HG02678 (cell line): ENCODE results near the gene SEMA4D.

Experiments
- ATAC-seq: cut with Tn5 transposase; IDR thresholded peaks from one replicate; pipeline ENCODE4 v1.9.1; 2021; ENCODE audit warnings: mild to moderate bottlenecking, moderate library complexity; ENCODE audit not compliant: unreplicated experiment

SEMA4D gene

GRCh38 chr9:89448381-89448780 lies 49.5 kb downstream of the SEMA4D start:
- no peak for ATAC-seq

GRCh38 chr9:89447416-89447815 lies 50.5 kb downstream of the SEMA4D start:
- no peak for ATAC-seq

GRCh38 chr9:89446961-89447310 lies 51.0 kb downstream of the SEMA4D start:
- ATAC-seq = no peak

- ATAC-seq = no peak
Observed at GRCh38 chr9:89446261-89446960, 51.5 kb downstream of the SEMA4D start.

- ATAC-seq = no peak
Observed at GRCh38 chr9:89445801-89446251, 52.1 kb downstream of the SEMA4D start.

GRCh38 chr9:89444925-89445765 lies 52.8 kb downstream of the SEMA4D start:
- no peak for ATAC-seq

GRCh38 chr9:89444274-89444673 lies 53.6 kb downstream of the SEMA4D start:
- no peak for ATAC-seq

GRCh38 chr9:89442981-89443814 lies 54.7 kb downstream of the SEMA4D start:
- ATAC-seq = peak; percentile 45

DNA sequence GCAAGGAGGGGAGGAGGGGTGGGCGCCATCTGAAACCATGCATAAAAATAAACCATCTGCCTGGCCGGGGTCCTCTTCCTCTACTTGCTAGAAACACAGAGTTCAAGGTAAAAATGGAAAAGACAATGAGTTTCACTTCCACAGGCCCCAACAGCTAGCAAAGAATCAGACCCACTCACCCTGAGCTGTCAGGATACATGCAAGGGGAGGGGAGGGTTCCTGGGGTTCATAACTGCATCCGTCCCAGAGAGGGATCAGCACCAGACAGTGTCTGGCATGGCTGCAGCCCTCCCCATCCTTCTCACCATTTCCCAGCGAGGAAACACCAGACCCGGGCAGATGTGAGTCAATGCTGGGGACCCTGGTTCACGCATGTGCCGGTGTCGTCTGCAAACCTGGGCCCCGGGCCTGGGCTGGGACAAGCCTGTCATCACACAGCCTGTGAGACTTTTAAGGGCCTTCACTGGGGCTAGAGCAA lies 55.4 kb downstream of the SEMA4D start:
- ATAC-seq = peak; percentile 35

DNA sequence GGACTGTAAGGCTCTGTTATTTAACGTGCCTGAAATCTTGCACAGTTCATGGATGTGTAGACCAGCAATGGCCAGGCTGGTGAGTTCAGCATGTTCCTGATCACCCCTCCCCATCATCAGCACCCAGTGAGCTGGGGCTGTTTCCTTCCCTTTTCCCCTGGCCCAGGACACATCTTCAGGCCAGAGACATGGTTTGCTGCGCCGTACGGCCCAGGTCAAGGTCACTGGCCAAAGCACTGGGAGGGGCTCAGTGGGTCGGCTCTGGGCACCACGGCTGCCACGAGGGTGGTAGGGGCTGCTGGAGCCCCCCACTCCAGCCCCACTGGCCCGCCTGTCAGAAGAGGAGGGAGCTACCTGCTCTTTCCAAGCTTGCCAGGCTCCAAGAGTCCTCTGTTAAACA lies 55.9 kb downstream of the SEMA4D start:
- no peak for ATAC-seq

DNA sequence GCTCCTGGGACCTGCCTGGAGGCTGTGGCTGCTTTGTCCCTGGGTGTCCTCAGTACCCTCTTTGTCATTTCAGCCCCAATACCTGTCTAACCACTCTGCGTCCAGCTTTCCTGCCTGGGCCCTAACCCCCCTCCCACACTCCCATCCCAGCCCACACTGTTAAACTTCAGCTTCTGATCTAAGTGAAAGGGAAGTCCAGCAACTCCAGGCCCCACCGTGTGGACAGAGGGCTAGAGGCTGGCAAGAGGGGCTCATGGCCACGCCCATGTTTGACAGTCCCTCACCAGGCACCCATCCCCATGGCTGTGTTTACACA lies 56.3 kb downstream of the SEMA4D start:
- ATAC-seq = no peak

GRCh38 chr9:89440951-89441654 lies 56.8 kb downstream of the SEMA4D start:
- ATAC-seq = no peak

- no peak for ATAC-seq
Observed at GRCh38 chr9:89440548-89440947, 57.4 kb downstream of the SEMA4D start.

DNA sequence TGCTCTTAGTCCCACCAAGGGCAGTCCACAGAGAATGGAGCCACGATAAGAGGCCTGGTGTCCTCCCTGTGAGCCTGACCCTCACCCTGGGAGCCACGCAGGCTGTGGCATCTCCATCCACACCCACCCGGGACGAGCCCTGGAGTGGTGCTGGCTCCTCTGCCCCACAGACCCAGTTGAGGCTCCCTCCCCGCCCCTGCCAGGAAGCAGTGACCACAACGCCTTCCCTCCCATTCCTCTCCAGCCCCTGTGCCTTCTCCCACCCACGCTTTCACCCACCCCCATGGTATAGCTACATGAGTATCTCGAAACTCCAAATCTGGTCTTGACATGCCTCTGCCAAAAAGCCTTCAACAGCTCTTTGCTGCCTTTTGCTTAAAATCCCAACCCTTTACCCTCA lies 57.9 kb downstream of the SEMA4D start:
- no peak for ATAC-seq

DNA sequence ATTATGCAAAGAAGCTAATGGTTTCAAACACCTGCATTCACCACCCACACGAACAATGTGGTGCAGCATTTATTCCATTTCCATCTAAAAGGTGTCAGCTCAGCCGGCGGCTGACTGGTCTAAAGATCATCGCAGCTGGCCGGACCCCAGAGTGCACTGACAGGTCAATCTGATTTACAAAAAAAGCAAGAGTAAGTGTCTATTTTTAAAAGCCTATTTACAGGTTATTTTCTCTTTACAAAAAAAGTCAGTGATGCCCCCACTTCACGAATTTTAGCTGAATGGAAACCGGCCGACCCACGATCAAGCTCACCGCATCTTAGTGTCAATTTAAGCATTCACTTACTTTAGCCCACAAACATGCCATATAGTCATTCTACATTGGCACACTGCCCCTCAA lies 58.3 kb downstream of the SEMA4D start:
- ATAC-seq = peak; percentile 30

DNA sequence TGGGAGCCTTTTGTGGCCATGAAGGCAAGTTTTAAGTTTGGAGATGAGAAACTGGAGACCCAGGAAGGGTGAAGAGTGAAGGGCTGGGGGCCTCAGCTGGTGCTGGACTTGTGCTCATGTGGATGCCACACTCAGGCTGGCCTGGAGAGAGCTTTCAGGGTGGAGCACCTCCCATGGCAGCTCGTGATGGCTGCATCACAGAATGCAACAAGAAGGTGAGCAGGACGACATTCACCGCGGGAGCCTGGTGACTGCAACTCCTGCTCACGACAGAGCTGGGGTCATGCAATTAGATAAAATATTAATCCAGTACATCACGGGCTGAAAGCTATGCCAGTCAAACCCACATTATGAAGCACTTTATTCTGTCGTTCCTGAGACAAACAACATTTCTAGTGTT lies 59.7 kb downstream of the SEMA4D start:
- ATAC-seq = no peak

GRCh38 chr9:89437772-89438171 lies 60.1 kb downstream of the SEMA4D start:
- no peak for ATAC-seq

DNA sequence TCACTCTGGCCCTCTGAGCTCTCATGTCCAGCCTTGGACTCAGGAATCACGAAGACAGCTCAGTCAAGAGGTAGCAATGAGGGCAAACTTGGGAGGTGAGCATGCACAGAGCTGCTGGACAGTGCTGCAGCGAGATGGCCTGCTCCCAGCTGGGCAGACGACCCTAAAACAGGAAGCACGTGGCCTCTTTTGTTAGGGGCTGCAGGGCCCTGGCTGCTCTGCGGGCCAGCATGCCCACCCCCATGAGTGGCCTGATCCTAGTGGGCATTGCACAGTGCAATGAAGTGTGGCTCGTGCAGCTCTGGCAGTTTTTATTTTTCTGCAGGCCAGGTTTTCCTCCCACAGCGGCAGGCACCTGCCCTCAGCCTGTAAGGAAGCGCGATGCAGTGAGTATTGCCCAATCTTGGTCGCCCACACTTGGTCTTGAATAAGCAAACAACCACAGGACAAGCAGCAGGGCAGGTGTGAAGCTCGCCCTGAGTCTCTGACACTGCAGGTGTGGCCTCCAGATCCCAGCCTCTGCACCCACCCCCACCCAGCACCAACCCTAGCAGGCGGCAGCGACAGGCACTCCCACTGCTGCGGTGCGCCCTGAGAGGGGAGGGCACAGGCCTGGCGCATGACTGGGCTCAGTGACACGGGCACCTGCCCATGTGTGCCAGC lies 60.8 kb downstream of the SEMA4D start:
- peak; percentile 55 for ATAC-seq

DNA sequence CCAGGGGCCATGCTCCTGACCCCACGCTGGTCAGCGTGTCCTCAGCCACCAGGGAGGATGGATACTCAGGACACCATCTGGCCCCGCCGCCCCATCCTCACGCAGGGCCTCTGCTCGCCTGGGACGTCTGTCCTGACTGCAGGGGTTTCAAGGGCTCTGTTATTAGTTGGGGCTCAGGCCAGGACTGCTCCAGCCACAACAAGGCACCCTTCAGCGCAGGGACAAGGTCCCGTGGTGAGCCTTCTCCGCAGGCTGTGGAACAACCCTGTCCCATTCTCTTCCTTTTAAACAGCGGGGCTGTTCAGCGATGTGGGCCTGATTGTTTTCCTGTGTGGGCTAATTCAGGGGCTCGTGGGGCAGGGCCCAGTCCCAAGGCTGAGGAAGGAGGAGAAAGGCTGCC lies 61.6 kb downstream of the SEMA4D start:
- no peak for ATAC-seq

GRCh38 chr9:89435071-89435823 lies 62.7 kb downstream of the SEMA4D start:
- ATAC-seq = no peak
